SKM-1 treated with dmso at 0.1 percent for 144 hours (cell line): ENCODE results near the gene MYL3.

Experiments
- DNase-seq: peaks from one replicate; lab custom pipeline; 2025; ENCODE audit not compliant: unreplicated experiment; lab: John Stamatoyannopoulos, UW

MYL3 gene

DNA sequence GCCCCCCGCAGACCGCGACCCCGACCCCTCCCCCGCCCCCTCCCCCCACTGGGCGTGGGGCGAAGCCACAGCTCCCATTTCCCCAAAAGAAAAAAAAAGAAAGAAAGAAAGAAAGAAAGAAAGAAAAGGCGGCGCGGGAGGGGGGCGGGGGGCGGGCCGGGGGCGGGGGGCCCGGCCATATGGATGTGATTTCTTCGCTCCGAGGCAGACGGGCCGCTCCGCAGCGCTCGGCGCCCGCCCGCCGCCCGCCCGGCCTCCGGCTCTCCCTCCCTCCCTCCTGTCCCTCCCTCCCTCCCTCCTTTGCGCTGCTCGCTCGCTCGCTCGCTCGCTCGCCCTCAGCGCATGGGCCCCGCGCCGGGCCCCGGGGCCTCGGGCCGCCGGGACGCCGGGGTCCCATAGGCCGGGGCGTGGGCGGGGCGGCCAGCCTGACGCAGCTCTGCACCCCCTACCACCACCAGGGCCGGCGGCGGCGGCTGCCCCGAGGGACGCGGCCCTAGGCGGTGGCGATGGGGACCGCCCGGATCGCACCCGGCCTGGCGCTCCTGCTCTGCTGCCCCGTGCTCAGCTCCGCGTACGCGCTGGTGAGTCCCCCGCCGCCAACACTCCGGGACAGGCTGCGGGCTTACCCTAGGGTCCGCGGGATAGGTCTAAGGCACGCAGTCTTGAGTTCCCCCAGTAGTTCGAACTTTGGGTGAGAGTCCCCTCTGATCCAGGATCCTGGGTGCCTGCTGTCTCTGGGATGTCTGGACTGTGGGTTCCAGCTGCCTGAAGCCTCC is 20.0 kb upstream of the MYL3 start:
- no peak for DNase-seq

DNA sequence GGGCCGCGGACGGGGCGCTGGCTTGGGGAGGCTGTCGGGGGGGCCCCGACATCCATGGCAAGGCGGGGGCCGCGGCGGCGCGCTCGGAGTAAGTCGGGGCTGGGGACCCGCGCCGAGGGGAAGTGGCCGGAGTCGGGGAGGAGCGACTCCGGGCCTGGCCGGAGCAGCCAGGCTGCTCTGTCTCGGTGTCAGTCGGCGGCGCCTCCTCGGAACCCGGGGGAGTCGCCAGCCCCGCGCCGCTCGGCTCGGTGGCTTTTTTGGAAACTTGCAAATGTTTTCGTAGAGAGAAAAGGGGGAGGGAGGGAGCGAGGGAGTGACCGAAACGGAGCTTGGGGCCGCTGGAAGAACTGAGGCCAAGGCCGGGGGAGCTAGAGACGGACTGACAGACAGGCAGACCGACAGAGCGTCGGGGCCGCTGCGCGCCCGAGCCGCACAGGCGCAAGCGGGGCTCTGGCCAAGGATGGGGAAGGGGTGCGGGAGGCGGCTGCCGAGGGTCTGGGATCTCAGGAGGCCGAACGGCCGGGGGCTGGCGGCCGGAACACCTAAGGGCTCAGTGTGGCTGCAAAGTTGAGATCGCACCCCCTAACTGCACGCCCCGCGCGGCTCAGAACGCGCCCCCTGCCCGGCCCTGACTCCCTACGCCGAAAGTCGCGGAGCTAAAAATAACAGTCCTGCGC is 19.3 kb upstream of the MYL3 start:
- DNase-seq: no peak

DNA sequence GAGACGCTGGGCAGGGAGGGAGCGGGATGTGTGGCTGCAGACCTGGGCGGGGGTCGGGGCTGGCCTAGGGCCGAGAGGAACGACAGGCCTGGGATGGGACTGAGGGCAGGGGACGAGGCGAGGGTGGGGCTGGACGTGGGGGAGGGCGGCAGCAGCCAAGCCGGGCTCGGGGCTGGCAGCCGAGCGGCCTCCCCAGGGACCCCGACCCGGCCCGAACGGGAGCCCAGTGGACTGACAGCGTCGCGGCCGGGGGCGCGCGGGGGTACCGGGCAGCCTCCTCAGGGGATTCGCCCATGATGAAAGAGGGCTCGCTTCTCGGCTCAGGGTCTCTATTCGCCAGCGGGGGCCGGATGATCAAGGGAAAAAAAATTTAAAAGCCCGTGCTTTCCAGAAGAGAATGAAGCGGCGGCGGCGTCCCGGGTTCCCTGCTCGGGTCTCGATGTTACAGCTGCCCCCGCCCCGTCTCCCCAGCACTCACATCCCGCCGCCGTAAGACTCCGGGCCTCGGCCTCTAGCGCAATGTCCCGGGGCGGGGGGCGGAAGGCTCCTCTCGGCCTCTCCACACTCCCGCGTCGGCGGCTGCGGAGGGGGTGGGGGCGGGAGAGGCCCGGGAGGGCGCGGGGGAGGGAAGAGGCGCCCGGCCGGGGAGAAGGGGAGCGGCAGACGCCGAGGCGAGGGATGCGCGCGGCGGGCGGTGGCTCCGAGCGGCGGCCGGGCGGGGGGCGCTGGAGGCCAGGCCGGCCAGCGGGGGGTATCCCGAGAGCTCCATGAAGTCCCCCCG is 18.5 kb upstream of the MYL3 start:
- DNase-seq: no peak

DNA sequence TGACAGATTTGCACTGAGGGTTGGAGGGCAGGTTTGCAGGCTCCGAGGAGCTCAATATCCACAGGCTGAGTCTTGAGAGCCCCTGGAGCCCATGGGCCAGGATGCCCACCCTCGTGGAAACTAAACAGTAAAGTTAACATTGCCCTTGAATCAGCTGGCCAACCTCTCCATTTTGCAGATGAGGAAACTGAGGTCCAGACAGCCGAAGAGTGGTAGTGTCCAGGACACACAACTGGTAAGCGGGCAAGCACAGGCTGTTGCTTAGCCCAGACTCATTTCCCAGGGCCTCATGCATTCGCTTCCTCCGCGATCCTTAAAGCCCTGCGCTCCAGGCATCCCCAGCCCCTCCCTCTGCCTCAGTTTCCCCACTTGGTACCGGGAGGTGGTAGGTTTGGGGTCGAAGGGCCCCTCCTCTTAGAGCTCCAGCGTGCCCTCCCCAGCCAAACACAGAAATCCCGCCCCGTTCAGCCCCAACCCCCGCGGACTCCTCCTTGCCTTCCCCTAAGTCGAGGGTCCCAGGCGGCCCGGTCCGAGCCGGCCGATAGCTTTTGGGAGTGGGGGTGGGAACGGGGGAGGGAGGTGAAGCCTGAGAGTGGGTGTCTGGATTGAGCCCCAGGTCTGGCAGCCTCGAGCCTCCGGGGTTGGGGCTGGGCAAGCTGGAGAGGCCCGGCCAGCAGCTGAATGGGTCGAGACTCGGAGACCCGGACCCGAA is 17.8 kb upstream of the MYL3 start:
- no peak for DNase-seq

DNA sequence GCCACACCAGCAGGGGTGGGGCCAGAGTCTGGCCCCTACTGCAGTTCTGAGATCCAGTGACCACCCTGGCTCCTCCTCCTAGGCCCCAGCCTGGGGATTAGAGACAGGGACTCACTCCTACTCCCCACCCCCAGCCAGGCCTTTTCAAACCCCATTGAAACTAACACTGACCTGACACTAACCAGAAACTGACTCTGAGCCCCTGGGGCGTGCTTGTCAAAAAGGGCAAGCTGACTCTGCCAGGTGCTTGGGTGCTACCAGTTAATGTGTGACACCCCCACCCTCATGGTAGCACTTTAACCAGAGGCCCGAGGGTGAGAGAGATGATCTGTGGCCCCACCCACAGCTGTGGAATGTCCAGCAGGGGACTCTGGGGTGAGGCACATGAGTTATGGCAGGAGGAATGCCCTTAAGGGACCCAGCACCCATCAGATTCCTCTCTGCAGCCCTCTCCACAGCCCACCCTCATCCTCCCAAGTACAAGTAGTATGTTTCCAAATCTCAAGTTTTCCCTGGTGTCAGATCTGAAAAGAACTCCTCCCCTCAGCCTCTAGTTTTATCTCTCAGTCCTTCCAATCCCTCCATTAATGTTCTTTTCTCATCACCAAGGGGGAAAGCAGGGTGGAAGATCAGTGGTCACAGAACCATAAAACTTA is 15.7 kb upstream of the MYL3 start:
- no peak for DNase-seq

DNA sequence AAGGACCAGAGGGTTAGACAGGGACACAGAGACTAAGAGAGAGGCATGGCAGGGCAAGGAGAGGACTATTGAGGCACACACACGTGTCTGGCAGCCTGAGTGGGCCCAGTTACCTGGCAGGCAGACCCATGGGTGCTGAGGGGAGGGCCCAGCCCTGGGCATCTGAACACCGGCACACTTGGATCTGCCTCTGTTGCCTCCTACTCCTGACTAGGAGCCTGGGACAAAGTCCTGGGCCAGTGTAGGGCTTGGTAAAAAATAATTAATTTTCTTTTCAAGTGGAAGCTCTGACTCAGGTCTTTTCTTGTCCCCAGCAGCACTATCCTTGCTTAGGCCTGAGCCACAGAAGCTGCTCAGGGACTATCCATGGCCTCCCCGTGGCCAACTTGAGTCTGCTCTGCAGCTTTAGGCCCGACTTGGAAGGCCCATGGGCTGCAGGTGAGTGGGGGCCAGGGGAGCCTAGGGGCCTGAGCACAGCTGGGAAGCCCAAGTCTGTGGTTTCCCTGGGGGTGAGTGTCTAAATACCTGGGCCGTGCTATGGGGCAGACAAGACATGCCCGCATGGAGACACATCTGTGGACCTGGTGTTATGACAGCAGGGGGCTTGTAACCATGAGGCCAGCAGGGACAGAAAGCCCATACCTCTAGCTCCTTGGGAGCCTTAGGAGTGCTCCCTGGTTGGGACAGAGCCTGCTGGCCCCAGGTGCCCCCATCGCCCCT is 14.3 kb upstream of the MYL3 start, which contains the start of gene PTH1R:
TSS of gene PTH1R (plus strand) at position 316 of the 720 bp plus-strand sequence. CDS start 5,839 bp downstream, outside the sequence.
- DNase-seq: no peak

DNA sequence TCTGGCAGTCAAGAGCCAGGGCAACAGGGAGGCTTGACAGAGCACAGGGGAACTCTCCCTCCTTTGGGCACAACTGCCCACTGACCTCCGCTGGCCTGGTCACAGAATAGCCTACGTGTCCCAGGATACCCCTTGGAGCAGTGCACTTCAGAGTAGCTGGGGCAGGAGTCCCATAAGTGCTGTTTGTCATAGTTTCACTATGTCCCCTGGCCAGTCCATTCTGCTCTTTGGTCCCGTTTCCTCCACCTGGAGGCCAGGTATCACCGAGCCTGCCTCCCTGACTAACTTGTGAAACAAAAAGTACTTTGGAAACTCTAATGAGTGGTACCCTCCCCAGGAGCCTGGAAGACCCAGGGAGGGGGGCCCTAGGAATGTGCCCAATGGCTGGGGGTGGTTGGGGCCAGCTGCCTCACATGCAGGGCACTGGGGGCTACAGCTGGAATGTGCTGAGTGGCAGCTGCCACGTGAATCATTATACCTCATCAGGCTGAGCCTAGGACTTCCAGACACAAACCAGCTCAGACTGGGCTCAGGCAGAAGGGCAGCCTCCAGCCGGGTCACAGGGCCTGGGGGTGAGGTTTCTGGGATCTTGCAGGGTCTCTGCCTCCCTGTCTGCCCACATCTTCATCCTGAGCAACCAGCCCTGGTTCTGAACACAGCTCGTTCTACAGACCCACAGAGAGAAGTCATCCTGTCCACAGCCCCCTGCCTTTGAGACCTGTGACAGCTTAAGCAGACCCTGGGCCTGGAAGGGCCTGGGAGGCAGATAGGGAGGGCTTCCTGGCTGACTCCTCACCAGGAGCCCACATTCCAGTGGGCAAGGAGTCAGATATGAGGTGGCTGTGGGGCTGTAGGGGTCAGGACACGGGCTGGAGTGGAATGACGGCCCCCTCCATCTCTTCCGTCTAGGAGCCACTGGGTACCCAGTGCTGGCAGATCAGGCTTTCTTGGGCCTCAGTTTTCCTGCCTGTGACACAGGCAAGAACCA is 13.4 kb upstream of the MYL3 start:
- no peak for DNase-seq

DNA sequence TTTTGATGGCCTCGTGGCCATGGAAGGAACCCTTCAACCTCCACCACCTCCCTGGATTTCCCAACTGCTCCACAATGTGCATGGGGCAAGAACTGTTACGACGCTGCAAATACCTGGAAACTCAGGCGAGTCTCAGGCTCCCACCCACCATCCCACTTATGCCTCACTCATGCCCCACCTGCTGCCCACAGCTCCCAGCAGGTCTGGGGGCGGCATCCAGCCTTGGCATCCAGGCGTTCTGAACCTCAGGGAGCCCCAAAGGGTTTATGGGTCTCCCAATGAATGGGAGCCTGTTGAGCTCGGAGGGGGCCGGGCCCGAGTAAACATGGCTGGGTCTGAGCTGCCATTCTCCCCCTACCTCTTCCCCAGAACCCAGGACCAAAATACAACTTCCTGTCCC is 12.3 kb upstream of the MYL3 start:
- no peak for DNase-seq

DNA sequence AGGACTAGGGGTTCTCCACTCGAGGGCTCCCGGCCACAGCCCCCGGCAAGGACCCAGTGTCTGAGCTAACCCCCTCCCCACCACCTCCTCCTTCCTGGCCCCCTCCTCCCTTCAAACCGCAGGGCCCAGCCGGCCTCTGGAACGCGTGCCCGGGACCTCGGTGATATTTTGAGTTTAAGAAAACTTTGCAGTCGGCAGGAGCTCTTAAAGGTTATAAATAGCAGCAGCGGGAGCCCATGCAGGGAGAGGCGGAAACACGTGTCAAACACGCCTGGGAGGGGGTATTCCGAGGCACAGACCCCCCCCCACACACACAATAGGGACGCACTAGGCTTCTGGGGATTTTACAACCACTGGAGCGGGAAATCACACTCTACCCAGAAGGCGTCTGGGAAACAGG is 11.2 kb upstream of the MYL3 start:
- no peak for DNase-seq

DNA sequence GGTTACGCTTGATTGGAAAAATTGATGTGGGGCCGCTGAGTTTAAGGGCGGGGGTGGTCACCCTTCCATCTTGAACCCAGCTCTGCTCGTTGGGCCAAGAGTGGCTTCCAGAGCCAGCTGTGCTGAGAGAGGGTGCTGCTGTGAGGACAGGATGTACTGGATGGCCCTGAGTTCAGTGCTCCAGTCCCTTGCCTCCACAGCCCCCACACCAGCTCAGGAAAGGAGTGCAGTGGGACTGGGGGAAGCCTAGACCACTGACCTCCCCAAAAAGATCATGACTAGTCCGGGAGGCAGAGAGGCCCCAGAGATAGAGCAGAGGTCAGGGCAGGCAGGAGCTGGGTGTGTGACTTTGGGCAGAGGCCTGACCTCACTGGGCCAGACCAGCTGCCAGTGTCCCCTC is 10.3 kb upstream of the MYL3 start:
- no peak for DNase-seq

DNA sequence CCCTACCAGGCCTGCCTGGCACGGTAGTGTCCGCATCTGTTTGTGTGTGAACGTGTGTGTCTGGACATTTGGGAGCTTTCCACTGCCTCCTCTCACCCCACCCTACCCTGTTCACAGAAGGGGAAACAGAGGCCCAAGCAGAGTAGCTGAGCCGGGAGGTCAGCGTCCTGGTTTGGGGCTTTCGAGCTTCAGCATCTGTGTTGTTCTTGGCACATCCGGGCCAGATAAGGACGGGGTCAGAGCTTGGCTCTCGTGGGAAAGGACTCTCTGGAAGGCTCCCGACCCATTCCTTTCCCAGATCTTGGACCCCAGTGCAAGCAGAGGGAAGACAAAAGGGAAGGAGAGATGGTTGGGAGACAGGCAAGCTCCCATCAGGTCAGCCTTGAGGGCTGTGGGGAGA is 8.0 kb upstream of the MYL3 start:
- no peak for DNase-seq

DNA sequence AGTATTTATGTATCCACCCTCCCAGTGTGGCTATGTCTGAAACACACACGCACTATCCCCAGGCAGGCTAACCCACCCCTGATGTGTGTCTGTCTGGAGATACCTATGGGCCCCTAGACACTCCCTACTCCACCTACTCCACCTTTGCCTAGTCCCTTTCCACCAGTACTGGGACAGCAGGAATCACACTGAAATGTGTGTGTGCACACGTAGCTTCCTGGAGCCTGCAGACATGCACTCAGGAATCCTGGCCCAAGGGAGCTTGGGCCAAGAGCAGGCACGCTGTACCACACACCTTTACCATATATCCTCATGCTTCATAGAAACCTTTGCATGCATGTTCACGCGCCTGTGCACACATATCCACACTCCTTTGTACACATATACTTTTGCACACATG is 7.4 kb upstream of the MYL3 start:
- DNase-seq: no peak

DNA sequence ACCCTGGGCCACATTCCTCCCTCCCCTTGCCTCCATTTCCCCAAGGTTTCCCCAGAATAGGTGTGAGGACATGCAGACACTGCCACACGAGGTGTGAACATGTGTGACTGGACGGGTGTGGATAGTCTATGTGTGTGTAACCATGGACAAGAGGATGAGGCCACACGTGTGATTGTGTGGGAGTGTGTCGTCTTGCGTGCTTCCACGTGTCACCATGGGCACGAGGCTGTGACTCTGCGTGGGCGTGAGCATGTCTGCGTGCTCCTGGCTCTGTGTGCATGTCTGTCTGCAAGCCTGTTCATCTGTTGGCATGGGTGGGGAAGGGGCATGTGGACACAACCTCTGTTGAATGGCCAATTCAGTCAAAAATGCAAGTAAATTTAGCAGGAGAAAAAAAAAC is 6.2 kb upstream of the MYL3 start:
- no peak for DNase-seq

DNA sequence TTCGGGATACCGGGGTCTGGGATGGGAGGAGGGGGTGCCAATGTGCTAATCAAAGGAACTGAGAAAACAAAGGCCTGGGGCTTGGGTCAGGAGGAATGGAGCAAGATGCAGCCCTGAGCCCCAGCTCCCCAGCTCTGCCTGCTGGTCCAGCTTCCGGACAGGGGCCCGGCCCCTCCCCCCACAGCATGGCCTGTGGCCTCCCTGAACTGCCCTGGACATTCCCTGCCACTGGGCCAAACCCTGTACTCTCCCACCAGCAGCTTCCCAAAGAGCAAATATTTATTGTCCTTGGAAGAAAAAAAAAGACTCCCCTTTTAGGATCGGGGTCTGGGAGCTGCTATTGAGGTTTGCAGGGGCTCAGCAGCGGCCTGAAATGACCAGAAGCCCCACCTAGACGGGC is 5.7 kb upstream of the MYL3 start:
- no peak for DNase-seq

DNA sequence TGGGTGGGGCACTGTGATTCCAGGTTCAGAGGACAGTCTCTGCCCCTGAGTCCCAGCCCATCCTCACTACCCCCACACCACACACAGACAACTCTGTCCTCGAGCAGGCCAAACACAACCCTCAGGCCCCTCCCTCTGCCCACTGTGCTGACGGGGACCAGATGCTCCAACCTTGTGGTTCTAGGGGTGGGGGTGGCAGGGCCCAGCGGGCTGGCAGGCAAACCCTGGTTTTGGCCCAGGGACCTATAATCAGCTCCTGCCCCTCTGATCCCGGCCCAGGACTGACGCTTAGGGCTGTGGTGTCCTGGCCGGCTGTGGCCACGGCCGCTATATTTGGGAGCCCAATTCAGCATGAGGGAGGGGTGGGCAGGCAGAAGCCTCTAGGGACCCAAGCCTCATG is 5.0 kb upstream of the MYL3 start:
- no peak for DNase-seq

DNA sequence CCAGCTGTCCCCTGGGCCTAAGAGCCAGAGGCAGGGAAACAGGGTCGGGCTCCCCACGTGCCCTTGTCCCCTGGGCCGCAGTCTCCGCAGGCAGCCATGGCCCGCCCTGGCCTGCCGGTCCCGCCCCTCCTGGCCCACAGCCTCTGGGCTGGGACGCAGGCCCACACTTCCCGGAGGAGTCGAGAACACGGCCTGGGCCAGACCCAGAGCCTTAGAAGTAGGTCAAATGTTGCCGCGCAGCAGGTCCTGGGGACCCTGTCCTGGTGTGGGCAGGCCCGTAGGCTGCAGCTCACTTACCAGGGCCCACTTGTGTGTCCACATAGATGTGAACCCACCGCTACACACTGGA is 4.3 kb upstream of the MYL3 start:
- DNase-seq: no peak

DNA sequence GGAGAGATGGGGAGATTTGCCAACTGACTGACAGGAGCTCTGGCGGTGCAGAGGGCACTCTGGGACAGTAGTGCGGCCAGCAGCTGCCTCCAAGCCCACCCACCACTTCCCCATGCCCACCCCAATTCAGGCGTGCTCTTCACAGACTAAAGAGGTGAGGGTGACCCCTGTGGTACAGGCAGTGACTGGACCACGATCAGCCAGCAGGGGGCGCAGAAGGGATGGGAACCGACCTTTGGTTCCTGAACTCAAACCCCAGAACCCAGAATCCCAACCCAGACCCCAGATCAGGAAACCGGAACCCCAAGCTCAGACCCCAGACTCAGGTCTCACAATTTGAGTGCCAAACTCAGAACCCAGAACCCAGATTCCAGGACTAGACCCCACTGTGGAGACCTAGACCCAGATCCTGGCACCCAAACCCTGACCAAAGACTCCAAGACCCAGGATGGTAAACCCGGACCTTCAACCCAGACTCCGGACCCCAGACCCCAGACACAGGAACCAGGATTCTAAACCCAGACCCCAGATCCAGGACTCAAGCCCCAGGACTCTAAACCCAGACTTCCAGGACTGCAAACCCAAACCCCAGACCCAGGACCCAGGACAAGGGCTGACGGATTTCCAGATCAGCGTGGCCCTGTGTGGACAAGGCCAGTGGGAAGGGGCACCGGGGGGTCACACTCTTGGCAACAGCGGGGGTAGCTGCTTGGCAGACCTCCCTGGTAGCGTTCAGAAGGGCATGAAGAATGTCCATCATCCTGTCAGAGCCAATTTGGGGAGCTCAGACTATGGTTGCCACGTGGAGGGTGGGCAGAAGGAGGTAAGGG is 3.7 kb upstream of the MYL3 start:
- DNase-seq: peak; percentile 16

DNA sequence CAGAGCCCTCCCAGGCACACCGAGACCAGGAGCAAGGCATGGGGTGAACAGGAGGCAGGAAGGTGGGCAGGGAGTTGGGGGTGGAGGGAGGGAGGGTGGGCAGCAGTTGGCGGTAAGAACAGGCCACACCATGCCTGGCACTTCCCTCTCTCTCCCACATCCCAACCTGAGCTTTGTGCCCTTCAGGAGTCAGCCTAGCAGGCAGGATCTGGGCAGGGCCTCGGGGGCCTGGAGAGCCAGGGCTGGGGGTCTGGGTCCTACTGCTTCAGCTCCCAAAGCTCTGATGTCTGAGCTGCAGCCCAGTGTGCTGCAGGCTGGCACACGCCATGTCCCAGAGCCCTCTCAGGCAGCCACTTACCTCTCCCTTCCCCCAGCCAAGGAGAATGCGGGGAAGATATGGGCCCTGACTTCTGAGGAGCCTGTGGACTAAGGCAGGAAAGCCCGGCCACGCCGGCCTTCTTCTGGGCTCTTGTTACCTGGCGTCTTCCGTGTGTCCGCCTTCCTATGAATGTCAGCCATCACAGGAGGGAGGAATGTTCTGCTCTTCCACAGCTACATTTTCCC is 2.9 kb upstream of the MYL3 start:
- DNase-seq: no peak
